Putamen (tissue), 1 donor: ENCODE measurements around the gene SF3B6.
"Not testable (repeated sequence)": the region's sequence is repeated elsewhere in the genome, so short reads cannot be mapped to it uniquely, and the experiment has no call there.

Experiments used
- DNase-seq: peaks from one replicate; pipeline ENCODE4 v3.0.0-alpha.2; 2016; ENCODE audit warnings: low spot score

Gene SF3B6

GRCh38 chr2:24075915-24076848 lies at the start of gene SF3B6:
TSS of gene SF3B6 (minus strand) at chr2:24076326. CDS start at chr2:24076229, 97 bp downstream.
- DNase-seq, result peak; percentile 98

GRCh38 chr2:24123922-24124580 lies 47.9 kb upstream of the SF3B6 start:
- no peak for DNase-seq

GRCh38 chr2:24123195-24123921 lies 47.2 kb upstream of the SF3B6 start, which contains the start of the genes FAM228B and PFN4:
TSS of gene FAM228B (plus strand) at chr2:24123469. CDS start at chr2:24124362, 893 bp downstream.
TSS of gene PFN4 (minus strand) at chr2:24123334. CDS start at chr2:24122535, 799 bp downstream.
- DNase-seq, result peak; percentile 84

- no peak for DNase-seq
Observed at GRCh38 chr2:24122366-24123194, 46.5 kb upstream of the SF3B6 start.

- no peak for DNase-seq
Observed at GRCh38 chr2:24121469-24121868, 45.3 kb upstream of the SF3B6 start.

- no peak for DNase-seq
Observed at GRCh38 chr2:24121066-24121465, 44.9 kb upstream of the SF3B6 start.

GRCh38 chr2:24117902-24118301 lies 41.8 kb upstream of the SF3B6 start:
- no peak for DNase-seq

- no peak for DNase-seq
Observed at GRCh38 chr2:24115057-24115456, 38.9 kb upstream of the SF3B6 start.

GRCh38 chr2:24111407-24111901 lies 35.3 kb upstream of the SF3B6 start:
- DNase-seq, result no peak

- no peak for DNase-seq
Observed at GRCh38 chr2:24110660-24111303, 34.7 kb upstream of the SF3B6 start.

- DNase-seq, result not testable (repeated sequence)
Observed at GRCh38 chr2:24109431-24109830, 33.3 kb upstream of the SF3B6 start.

GRCh38 chr2:24107336-24107735 lies 31.2 kb upstream of the SF3B6 start:
- no peak for DNase-seq

GRCh38 chr2:24106786-24107185 lies 30.7 kb upstream of the SF3B6 start:
- no peak for DNase-seq

GRCh38 chr2:24105816-24106215 lies 29.7 kb upstream of the SF3B6 start:
- no peak for DNase-seq

GRCh38 chr2:24104906-24105305 lies 28.8 kb upstream of the SF3B6 start:
- no peak for DNase-seq

- no peak for DNase-seq
Observed at GRCh38 chr2:24104110-24104650, 28.1 kb upstream of the SF3B6 start.

GRCh38 chr2:24102677-24103076 lies 26.6 kb upstream of the SF3B6 start:
- no peak for DNase-seq

- peak; percentile 56 for DNase-seq
Observed at GRCh38 chr2:24101992-24102391, 25.9 kb upstream of the SF3B6 start.

GRCh38 chr2:24100732-24101131 lies 24.6 kb upstream of the SF3B6 start:
- DNase-seq, result not testable (repeated sequence)

GRCh38 chr2:24095171-24095677 lies 19.1 kb upstream of the SF3B6 start:
- DNase-seq, result peak; percentile 29
